NCI-H748 treated with DMSO at 0.1 percent for 48 hours (cell line): ENCODE results near the gene NANOS3.
"Not testable (repeated sequence)": the region's sequence is repeated elsewhere in the genome, so short reads cannot be mapped to it uniquely, and the experiment has no call there.

Experiments used
- DNase-seq: peaks from one replicate; lab custom pipeline; 2025; lab: John Stamatoyannopoulos, UW

NANOS3 gene

DNA sequence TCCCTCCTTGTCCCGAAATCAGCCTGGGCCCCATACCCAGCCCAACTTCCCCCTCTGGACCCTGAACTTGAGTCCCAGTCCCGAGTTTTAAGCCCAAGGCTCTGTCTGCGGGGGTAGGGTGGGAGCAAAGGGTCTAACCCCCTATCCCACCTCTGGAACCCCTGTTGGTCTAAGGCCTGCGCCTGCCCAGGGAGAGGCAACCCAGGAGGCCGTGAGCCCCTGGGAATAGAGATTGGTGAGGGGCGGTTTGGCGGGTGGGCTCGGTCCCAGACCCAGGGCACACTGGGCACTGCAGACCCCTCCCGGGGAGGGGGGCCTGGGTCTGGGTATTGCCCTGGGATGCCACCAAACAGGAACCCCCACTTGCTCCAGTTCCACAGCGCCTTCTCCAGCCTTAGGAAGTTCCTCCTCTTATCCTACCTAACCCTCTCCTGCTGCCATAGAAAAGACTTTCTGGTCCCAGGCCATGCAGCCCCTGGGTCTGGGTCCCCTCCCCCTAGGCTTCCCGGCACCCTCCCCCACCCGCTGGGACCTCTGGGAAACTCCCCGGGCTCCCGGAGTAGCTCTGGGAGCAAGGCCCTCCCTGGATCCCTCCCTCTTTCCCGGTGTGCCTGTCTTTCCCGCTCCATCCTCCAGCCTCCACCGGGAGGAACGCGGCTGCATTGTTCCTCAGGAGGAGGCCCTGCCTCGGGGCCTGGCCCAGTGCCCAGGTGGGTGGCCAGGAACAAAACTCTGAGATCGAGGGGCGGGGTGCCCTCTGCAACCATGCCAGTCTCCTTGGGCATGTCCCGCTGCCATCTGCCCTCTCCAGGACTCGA is 33.6 kb upstream of the NANOS3 start:
- no peak for DNase-seq

DNA sequence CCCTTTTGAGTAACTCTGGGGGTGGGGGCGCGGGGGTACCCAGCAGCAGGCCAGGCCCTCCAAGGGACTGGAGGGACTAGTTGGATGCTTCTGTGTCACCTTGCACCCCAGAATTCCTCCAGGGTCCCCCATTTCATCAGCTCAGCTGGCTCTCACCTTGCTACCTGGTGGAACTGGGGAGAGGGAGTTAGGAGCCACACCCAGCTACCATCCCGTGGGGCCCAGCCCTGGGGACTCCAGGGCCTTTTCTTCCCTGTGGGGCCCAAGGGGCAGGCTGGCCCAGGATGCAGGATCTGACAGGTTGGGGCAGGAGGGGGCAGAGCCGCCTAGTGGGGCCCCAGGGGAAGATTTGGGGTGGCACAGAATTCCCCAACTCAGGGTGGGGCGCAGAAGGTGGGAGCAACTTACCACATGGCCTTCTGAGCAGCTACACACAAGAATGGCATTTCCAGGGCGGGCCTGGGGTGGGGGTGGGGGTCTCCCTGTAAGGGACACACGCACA is 32.8 kb upstream of the NANOS3 start:
- DNase-seq: no peak

DNA sequence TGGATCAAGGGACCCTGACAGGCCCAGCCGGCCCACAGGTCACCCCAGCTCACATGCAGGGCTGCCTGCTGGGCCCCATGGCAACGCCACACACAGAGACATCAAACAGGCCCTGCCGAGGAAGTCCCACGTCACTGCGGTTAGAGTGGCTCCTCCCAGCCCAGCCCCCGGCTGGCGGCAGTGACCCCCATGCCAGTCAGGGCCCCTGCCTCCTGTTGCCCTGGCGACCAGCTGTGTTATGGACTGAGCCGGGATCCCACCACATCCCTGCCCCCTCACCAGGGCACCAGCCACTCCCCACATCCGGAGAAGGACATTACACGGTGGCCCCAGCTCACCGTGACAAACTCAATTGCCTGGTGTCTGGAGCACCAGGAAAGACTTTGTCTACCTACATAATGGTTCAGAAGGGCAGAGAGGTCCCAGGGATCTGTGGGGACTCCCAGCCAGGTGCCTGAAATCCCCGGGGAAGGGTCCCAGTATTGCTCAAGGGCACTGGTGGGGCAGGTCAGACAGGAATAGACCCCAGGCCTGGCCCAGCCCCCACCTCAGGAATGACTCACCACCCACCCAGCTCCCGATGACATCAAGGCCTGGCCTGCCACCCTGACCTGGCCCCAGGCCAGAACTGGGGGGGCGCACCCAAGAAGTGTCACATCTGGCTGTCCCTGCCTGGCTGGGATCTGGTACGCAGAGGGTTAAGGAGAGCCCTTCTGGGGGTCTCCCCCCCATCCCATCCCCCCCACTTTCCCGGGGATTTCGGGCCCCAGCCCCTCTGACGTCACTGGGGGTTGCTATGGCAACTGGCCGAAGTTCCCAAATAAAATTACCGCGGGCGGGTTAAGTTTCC is 30.2 kb upstream of the NANOS3 start:
- peak; percentile 55 for DNase-seq

DNA sequence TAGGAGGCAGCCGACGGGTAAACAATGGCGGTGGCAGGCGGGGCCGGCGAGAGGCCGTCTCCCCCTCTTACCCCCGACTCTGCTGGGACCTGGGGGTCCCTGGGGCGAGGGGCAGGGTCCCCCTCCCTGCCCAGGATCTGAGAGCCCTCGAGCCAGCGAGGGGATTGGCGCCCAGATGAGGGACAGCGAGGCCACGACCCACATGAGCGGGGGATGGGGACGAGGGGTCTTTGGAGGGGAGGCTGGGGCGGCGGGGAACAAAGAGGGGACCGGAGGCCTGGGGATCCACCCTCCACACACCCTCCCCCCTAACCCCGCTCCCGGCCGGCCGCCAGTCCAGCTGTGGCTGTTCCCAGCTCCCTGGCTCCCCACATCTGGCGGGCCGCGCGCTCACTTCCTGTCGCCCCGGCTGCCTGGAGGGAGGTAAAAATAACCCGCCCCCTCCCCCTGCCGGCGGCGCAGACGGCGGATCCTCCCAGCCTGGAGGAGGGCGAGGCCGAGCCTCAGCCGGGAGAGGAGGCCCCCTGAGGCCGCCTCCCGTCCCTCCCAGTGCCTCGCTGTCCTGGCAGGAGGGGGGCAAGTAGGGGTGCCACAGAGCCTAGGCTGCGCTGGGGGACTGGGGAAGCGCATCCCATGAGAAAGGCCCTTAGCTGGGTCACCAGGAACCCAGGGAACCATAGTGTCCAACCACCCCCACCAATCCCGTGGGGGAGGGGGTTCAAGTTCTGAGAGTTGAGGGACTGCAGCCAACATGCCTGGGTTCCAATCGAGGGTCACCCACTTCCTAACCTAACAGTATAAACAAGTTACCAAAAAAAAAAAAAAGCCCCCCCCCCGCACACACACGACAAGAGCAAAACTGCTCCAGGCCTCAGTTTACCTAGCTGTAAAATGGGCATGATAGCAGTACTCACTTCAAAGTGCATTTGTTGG is 29.3 kb upstream of the NANOS3 start:
- peak; percentile 26 for DNase-seq

DNA sequence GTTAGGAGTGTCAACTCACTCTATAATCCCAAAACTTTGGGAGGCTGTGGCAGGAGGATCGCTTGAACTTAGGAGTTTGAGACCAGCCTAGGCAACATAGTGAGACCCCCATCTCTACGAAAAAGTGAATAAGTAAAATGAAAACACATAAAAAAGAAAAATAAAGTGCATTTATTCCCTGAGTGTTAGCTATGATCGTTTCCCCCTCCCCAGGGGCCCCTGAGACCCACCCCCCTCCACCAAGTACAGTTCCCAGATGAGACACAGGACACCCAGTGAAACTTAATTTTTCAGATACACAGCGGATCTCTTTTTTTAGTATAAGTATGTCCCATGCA is 28.6 kb upstream of the NANOS3 start:
- DNase-seq: no peak

DNA sequence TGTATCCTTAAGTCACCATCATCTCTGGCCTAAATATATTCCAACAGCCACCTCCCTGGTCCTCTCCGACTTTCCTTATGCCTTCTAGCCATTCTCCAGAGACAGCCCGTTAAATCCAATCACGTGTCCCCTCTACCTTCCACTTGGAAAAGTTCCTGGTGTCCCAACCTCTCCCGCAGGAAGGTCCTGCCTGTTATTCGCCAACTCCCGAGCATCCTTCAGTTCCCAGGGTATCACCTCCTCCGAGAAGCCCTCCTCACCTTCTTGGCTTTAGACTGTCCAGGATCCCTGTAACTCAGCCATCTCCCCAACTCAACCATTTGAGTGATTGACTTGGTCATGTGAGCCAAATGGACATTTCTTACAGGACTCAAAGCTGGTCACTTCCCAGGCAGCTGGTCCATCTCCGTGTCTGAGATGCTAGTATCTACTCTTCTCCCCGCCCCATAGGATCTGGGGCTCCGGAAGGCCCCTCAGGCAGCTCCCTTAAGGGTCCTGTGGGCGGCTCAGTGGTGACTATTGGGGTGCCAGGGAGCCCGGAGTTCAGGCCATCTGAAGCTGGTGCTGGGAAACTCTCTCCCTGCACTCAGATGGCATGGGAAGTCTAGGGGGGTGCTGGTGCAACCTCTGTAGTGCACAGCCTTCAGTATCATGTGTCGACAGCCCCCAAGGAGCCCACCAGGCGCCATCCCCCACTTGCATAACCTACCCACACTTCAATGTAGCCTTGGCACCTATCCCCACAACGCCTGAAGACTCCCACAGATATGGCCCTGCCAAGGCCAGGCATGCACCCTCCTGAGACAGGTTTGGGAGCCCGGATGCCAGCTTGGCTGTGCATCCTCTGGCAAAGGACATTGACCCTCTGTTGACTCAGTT is 27.9 kb upstream of the NANOS3 start:
- no peak for DNase-seq

DNA sequence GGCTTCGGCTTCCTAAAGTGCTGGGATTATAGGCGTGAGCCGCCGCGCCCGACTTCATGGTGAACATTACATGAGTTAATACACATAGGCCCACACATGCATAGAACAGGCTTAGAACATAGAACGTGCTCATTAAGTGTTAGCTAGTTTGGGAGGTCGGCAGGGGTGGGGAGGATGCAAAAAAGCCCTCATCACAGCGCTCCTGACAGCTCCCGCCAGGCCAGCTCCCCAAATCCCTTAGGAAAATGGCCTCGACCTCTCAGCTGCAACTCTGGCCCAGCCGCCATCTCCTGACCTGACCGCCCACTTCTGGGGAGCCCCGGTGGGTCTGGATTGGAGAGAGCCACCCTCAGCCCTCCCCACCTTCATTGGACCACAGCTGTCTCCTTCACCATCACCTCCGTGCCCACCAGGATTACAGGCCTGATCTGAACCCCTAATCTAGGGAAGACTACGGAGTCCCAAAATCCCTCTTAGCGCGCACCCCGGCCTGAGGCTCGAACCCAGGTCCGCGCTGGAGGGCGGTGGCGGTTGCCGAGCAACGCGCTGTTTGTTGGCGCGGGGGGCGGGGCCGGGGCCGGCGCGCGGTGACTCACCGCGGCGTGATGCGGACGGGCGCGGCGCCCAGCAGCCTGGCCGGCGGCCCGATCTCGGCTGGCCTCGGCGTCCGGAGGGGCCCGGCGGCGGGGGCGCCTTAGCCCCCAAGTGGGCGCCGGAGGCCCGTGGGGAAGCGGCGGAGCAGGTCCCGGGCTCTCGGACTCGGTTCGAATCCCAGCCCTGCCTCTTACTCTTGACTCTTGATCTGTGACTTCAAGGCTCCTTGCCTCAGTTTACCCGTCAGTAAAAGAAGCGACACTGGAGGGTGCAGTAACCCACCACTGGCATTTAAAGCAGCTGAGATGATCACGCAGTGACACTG is 26.7 kb upstream of the NANOS3 start:
- peak; percentile 14 for DNase-seq

DNA sequence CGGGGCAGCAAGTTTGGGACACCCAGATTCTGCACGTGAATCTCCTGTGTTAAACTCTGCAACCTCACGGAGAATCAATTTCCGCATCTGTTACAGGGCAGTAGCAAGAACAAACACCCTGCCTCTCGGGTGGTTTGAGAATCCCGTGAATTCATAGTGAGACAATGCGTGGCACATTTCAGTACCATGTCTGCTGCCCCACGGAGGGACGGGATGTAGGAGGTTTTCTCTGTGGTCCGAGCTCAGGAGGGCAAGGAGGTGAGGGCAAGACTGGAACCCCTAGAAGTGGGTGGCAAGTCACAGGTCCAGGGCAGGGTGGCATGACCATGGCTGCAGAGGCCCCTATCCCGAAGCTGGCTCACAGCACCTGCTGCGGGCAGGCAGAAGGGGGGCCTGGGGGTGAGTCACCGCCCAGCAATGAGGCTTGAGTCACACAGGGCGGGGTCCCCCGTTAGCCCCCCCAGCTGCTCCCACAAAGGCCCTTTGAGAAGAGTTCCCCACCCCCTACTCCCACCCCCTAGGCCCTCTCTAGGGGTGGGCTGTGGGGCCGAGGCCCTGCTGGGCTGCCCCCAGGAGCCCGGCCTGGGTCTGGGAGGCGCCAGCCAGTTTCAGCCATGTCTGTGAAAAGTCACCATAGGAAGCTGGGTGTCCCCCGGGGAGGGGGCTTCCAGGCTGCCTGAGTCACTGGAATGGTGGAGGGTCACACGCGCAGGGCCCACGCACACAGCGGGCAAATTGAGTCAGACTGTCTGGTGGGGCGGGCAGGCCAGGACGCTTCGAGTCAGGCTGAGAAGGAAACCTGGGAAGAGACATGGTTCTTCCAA is 25.8 kb upstream of the NANOS3 start:
- DNase-seq: no peak

DNA sequence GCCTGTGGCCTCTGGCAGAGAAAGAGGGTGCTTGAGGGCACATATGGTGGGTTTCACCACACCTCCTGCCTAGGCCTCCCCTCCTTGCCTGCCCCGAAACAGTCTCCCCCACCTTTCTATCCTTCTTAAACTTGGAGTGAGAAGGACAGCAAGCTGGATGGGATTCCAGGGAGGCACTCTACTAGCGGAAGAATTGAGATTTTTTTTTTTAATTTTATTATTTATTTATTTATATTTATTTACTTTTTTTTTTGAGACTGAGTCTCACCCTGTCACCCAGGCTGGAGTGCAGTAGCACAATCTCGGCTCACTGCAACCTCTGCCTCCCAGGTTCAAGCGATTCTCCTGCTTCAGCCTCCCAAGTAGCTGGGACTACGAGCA is 25.2 kb upstream of the NANOS3 start:
- not testable (repeated sequence) for DNase-seq

DNA sequence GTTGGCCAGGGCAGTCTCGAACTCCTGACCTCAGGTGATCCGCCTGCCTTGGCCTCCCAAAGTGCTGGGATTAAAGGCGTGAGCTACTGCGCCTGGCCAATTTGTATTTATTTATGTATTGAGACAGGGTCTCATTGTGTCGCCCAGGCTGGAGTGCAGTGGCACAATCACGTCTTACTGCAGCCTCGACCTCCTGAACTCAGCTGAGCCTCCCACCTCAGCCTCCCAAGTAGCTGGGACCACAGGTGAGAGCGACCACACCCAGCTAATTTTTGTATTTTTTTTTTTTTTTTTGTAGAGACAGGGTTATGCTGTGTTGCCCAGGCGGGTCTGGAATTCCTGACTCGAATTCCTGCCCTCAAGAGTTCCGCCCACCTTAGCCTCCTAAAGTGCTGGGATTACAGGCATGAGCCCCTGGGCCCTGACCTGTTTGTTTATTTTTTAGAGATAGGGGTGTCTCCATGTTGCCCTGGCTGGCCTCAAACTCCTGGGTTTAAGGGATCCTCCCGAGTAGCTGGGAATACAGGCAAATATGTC is 24.7 kb upstream of the NANOS3 start:
- DNase-seq: not testable (repeated sequence)

DNA sequence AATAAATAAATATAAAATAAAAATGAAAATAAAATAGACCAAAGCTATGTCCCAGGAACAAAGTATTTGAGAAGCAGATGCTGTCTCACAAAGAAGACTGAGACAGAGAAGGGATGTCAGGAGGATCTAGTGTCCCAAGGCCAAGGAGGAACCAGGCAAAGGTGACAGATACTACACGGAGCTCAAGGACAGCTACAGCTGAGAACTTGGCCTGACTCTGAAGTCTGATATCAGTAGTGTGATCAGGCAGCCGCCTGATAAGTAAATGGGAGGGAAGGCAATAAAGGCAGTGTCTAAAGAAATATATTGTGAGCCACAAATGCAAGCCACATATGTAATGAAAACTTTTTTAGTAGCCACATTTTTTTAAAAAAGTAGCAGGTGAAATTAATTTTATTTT is 20.4 kb upstream of the NANOS3 start:
- no peak for DNase-seq

DNA sequence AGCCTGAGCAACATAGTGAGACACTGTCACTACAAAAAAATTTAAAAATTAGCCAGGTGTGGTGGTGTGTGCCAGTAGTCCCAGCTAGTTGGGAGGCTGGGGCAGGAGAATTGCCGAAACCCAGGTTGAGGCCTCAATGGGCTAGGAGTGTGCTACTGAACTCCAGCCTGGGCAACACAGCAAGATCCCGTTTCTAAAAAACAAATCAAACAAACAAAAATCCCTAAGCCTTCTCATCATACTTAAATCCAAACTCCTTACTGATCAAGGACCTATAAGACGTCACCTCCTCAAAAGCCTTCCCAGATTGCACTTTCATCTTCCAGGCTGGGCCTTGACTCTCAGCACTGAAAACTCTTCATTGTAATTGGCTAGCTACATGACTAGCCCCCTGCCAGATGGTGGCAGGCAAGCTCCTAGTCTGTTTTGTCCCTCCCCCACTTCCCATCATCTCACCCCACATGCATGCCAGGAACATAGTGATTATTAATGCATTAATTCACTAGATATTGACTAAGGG is 17.5 kb upstream of the NANOS3 start:
- no peak for DNase-seq

DNA sequence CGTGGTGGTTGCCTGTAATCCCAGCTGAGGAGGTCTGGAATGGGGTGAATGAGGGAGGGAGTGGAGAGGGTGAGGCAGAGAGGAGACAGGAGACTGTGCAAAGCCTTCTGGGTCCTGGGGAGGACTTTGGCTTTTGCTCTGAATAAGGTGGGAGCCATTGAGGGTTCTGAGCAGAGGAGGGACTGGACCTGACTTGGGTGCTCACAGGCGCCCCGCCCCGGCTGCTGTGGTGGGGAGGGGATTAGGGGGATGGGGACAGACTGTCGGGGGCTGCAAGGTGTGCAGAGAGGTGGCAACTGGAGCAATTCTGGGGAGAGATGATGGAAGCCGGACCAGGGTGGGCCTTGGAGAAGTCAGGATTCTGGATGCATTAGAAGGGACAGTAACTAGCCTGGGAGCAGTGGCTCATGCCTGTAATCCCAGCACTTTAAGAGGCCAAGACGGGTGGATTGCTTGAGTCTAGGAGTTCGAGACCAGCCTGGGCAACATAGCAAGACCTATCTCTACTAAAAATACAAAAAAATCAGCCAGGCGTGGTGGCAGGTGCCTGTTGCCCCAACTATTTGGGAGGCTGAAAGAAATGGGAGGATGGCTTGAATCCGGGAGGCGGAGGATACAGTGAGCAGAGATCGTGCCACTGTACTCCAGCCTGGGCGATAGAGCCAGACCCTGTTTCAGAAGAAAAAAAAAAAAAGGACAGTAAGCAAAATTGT is 16.1 kb upstream of the NANOS3 start:
- no peak for DNase-seq

DNA sequence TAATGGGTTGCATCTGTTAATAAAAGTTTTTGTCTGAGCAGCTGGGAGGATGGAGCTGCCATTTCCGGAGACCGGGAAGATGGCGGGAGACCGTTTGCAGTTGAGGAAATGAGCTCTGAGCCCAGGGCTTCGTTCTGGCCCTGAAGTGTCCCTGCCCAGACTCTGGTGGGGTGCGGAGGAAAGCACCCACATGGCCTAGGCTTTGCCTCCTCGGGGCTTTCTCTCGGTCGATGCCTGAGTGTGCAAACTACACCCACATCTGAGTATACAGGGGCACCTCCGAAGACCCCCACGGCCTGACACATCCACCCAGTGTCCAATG is 15.6 kb upstream of the NANOS3 start:
- DNase-seq: no peak

DNA sequence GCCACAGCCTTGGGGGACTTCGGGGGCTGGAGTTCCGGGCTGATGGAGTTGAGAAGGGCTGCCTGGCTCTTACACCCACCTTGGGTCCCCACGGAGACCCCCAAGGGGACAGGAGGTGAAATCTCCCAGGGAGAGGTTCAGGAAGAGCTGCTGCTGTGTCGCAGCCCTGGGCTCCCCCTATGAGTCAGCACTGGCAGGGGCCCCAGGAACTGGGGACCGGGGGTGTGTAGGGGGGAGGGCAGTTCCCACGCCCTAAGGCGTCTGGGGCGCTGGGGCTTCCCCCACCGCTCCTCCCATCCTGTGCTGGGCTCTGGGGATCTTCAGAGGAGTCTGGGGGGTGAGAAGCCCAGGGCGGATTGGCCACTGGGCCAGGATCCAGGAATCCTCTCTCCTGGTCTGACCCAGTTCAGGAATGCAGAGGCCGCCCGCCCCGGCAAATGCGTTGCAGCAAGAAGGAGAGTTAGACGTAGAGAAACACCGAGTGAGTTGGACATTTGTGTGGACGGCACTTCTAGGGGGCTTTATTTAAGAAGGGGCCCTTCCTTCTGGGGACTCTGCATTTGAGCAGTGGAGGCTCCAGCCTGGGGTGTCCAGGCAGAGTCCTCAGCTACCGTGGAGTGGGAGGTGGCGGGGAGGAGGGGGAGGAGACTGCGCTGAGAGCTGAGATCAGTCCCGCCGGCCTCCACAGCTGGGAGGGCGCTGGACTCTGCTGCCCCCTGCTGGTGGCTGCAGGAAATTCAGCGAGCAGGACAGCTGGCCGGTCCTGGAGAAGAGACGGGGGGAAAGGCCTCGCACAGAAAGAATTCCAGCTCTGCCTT is 15.0 kb upstream of the NANOS3 start:
- peak; percentile 51 for DNase-seq

DNA sequence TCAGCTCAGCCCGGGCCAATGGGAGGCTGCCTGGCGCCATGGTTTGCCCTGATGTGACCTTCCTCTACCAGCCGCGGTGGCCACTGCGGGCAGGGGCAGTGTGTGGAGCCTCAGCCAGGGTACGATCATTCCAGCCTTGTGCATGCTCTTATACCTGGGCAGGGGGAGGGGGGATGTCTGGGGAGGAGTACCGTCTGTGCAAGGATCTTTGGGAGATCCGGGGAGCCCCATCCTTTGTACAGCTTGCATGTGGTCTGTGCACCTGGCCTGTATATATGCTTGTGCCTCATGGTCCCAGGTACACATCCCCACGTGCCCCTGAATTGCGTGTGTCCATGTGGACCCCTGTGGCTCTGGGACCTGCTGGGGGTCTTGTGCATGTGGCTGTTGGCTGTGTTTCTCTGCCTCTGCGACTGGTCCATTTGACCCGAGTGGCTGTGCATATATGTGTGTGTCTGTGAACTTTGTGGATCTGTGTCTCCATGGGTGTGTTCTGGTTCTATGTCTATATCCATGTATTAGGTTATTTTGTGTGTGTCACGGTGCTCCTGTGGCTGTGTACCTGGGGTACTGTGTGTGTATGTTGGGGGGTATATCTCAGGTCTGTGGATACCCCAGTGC is 12.8 kb upstream of the NANOS3 start:
- no peak for DNase-seq
